Stimulated activated CD4-positive, alpha-beta T cell treated with anti-CD3 and anti-CD28 coated beads, Interleukin-12 subunit alpha, Interleukin-12 subunit beta, amount 100 ng/mL, for 48 hours (primary cell): ENCODE data around the gene DPYSL4.

ENCODE experiments used
- DNase-seq, 3 donors: peaks; one replicate each; pipeline ENCODE4 v3.0.0-alpha.2; 2020; ENCODE audit warnings: low read depth in 2 of 3, low spot score in 1 of 3

DPYSL4 gene

DNA sequence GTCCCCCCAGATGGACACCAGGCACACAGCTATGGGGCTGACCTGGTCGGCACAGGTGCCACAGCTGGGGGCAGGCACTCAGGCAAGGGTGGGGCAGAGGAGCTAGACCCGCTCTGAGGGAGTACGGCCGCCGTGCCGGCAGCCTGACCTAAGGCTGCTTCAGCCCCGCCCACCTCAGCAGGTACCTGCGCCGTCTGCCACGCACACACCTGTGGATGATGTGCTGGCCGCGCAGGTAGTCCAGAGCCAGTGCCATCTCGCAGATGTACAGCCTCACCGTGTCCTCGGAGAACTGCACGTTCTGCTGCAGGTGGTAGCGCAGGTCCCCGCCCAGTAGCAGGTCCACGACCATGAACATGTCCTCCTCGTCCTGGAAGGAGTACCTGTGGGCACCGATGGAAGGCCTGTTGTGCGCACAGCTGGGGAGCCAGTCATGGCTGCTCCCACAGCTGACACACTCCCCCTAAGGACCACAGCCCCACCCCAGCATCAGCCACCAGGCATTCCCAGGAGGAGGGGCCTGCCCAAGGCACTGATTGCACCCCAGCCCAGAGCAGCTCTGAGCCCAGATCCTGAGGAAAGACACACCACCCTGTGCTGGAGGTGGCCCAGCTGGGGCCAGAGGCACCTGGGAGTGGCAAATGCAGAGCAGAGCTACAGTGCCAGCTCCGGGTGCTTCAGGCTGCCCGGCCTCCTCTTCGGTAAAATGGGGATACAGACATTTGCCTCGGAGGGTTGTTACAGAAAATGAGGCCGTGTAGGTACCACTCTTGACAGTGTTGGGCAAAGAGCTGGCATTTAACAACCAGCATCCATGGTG lies 40.0 kb downstream of the DPYSL4 start:
- DNase-seq = no peak

GRCh38 chr10:132227851-132228390 lies 41.2 kb downstream of the DPYSL4 start:
- no peak for DNase-seq

DNA sequence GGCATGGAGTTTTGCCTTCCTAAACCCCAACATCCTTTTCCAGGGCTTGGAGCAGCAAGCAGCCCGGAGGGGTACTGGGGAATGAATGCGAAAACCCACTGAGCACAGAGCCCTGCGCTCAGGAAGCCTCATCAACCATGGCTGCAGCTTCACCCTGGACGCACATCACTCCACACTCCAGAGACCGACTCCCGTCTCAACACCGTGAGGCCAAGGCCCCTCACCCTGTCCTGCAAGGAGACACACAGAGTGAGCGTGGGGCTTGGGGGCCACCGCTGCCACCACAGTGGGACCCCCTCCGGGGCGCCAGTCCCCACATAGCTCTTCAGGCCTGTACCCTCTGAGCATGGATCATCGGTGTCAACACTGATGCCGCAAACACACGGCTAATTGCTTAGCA lies 41.9 kb downstream of the DPYSL4 start:
- no peak for DNase-seq

- DNase-seq = no peak
These were observed 42.3 kb downstream of the DPYSL4 start for GRCh38 chr10:132229096-132229495.

DNA sequence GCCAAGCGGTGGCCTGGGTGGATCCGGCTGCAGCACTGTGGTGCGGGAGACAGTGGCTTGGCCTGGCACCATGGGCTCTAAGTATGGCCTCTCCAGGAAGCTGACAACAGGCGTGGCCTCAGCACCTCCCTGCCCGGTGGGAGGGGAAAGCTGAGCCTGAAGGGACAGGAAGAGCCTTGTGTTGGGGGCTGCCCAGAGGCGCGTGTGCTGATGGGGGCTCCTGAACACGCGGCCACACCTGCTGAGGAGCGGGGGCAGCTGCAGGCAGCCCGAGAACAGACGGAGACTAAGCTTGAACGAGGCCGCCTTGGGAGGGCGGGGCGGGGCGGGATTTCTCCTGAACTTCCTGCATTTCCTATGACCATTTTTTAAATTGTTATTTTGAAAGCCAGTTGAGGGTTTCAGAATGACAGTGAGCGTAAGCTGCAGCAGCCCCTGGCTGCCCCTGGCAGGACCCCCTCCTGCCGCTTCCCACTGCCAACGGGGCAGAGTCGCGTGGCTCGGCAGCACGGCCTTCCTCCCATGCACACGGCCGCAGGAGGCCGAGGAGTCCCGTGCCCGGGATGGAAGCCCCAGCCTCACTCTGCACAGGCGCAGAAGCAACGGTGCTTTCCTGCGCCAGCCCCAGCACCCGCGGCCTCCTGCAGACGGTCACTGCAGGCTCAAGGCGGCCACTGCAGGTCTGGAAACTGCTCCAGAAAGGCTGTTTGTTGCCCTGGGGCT lies 43.2 kb downstream of the DPYSL4 start:
- peak in 1 of 3 donors; percentile 35 for DNase-seq

- DNase-seq = no peak
These were observed 43.9 kb downstream of the DPYSL4 start for GRCh38 chr10:132230557-132231210.

DNA sequence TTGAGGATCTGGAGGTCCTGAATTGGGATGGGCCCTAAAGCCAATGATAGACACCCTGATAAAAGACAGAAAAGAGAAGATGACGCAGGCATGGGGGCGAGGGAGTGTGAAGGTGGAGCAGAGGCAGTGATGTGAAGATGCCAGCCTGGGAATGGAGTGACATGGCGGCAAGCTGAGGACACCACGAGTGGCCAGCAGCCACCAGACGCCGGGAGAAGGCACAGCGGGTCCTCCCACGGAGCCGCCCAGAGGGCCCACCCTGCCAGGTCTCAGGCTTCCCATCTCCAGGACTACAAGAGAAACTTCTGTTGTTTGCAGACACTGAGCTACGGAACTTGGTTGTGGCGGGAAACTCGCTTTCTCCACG lies 44.9 kb downstream of the DPYSL4 start:
- no peak for DNase-seq

DNA sequence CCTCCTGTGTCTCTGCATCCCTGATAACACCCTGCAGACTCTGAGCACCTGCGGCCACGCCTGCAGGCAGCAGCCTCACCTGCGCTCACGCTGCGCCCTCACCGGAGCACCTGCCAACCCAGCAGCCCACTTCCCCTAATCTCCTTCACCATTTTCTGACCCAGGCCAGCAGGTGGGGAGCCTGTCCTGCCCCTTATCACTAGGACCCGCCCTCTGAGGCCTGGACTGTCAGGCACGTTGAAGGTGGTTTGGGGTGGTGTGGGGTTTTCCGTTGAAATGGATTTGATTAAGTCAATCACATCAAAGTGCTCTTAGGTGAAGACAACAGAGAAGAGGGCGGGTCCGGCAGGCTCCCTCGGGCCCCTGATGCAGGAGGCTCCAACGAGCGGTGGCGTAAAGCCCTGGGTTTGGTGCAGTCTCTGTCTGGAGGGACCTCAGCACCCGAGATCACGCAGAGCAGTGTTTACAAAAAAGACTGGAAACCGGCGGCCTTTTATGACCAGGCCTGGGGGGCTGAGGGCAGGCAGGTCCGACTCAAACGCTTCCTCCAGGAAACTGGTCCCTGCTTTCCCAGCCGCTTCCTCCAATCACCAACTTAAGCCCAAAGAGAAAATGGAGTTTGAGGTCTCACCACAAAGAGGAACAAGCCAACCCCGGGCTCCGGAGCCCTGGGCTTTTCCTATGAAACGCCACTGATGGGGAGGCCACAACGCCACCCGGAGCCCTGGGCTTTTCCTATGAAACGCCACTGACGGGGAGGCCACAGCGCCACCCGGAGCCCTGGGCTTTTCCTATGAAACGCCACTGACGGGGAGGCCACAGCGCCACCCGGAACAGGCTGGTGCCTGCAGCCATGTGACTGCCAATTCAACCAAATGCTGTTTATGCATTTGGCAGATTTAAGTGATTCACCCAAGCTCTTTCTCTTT lies 45.5 kb downstream of the DPYSL4 start:
- peak in 2 of 3 donors; percentile 16 to 19 for DNase-seq

DNA sequence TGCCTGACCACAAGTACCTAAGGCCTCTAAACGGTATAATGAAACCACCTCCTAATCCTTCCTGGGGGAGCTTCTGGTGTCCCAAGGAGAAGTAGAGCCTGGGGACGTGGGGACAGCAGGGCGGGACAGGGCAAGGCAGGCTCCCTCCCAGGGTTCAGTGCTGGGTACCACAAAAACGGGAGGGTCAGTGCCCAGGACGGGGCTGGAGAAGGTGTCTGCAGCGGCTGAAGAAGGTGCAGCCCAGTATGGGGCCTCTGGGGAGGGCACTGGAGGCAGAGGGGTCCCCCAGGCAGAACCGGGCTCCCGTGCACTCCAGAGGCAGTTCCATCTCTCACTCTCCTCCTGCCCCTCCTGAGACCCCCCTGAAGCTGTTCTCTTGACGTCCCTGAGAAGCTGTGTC lies 46.2 kb downstream of the DPYSL4 start:
- no peak for DNase-seq

DNA sequence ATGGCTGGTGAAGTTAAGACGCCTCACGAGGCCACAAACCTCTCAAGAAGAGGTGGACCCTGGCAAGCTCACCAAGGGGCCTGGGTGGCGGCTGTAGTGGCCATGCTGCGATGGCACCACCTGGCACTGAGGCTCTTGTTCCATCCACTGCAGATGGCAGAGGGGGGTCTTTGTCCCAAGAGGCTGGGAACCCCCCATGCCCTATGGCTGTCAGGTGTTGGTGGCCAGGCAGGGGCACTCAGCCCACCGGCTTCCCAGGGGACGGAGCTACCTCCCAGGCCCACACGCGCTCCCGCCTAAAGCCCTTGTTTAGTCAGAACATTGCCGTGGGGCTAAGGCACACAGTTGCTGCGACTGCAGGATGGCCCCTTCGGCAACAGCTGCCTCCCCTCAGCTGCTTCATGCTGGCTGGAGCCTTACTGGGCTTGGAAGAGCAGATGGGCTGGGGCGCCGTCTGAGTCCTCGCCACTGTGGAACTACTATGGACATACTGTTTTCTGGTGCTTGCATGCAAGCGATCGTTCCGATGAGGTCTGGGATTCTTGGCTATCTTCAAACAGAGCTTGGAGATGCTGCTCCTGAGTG lies 46.8 kb downstream of the DPYSL4 start:
- DNase-seq = no peak

DNA sequence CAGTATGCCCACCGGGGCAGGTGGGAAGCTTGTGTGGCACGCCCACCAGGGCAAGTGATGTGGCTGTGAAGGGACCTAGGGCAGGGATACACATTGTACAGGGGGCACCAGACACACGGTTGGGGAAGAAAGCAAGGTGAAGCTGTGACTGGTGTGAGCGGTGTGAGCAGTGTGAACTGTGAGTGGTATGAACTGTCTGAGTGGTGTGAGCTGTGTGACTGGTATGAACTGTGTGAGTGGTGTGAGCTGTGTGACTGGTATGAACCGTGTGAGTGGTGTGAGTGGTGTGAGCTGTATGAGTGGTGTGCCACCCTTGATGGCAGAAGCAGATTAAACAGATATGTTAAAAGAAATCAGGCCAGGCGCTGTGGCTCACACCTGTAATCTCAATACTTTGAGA lies 48.1 kb downstream of the DPYSL4 start:
- no peak for DNase-seq

DNA sequence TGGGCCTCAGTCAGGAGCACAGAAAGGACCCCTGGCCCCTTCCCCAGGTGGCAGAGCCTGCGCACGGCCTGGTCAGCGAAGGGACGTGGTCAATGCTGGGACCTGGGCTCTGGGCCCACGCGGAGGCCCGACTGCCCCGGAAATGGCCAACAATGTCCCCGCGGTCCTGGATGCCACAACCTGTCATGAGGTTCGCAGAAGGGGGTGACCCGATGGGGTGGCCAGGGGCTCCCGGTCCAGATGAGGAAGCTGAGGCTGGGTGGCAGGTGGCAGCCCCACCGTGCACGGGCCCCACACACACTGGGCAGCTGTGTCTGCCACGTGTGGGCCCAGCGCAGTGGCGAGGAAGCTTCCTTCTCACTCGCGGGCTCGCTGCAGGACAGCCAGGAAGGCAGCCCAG lies 49.4 kb downstream of the DPYSL4 start:
- DNase-seq = no peak

DNA sequence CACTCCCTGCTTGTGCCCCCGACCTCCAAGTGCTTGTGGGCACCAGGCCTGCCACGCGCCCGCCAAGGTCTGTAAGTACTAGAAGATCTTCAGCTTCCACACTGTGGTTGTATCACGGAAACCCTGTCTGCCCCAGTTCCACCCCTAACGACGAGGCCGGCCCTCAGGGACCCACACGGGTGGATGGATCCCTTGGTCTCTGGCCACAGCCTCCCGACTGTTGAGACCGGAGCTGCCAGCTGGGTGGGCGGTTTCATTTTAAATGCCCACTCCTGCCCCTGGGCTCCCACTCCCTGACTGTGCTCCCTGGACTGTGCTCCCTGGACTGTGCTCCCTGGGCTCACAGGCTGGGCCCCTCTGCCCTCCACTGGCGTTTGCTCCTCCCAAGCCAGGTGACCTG lies 50.1 kb downstream of the DPYSL4 start:
- DNase-seq = no peak

- DNase-seq = no peak
These were observed 50.6 kb downstream of the DPYSL4 start for GRCh38 chr10:132237396-132237795.

- no peak for DNase-seq
These were observed 51.1 kb downstream of the DPYSL4 start for GRCh38 chr10:132237871-132238270.

DNA sequence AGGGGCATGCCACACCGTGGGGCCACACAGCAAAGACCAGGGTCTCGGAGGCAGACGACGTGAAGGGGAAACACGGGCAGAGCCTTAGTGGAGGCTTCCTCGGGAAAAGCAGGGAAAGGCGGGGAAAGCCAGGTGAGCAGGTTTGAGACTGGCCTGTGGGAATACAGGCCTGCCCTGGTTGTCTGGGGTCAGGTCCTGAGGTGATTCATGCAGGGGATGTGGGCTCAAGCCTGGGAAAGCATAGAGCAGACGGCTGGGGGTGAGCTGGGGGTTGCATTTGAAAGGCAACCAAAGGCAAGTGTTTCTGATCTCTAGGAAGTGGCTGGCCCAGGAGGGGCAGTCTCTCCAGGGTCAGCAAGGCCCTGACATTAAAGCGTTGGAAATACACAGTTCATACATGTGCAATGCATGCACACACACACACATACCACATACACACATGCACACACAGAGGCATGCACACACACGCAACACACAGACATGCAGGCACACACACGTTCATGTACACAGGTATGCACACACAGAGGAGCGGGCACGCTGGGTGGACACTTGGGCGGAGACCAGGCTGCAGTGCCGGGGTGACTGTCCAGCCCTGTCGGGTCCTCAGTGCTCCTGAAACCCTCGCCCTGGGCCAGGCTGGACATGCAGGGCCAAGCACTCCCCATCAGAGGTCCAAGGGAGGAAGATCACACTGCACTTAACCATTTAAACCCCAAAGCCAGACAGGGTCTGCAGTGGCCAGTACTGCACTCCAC lies 51.8 kb downstream of the DPYSL4 start:
- no peak for DNase-seq

- no peak for DNase-seq
These were observed 52.6 kb downstream of the DPYSL4 start for GRCh38 chr10:132239126-132240031.

DNA sequence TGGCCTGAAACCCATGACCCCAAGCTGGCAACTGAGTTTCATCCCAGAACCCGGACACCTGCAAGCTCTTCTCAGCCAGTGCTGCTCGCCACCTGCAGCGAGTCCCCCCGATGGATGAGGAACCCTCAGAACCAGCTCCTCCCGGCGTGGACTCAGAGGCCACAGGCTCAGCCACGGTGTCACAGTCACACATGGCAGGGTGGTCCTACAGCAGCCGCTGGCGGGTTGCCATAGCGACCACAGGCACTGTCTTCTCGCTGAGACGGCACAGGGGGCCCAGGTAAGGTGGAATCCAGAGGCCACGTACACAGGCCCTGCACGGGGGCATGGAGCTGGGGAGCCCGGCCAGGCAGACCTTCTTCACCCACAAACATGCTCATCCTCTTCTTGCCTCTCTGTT lies 53.4 kb downstream of the DPYSL4 start:
- DNase-seq = no peak

- DNase-seq = no peak
These were observed 53.8 kb downstream of the DPYSL4 start for GRCh38 chr10:132240581-132240980.
